HL-60 (cell line): ENCODE results near the gene MED26.

ENCODE experiments used
- POLR2AphosphoS5 ChIP-seq: IDR thresholded peaks from 2 replicates; pipeline ENCODE4 v1.6.1; 2012; ENCODE audit warnings: low read depth
- TF ChIP-seq, protein P1 (sequence below): IDR thresholded peaks from one replicate; pipeline ENCODE4 v1.5.1; 2011; ENCODE audit warnings: low read length, control low read depth, inconsistent platforms; ENCODE audit not compliant: insufficient read depth

DNA sequence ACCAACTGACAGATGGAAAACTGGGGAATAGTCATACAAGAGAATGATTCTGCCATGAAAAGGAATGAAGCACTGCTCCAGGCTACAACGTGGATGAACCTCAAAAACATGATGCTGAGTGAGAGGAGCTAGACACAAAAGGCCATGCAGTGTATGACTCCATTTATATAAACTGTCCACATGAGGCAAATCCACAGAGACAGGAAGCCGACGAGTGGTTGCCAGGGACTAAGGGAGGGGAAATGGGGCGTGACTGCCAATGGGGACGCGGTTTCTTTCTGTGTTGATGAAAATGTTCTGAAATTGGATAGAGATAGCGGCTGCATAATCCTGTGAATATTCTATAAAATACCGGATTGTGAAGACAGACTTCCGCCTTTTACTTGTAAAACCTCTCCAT is 21.7 kb upstream of the MED26 start:
- TF ChIP-seq POLR2AphosphoS5, result no peak
- TF ChIP-seq, protein P1, sequence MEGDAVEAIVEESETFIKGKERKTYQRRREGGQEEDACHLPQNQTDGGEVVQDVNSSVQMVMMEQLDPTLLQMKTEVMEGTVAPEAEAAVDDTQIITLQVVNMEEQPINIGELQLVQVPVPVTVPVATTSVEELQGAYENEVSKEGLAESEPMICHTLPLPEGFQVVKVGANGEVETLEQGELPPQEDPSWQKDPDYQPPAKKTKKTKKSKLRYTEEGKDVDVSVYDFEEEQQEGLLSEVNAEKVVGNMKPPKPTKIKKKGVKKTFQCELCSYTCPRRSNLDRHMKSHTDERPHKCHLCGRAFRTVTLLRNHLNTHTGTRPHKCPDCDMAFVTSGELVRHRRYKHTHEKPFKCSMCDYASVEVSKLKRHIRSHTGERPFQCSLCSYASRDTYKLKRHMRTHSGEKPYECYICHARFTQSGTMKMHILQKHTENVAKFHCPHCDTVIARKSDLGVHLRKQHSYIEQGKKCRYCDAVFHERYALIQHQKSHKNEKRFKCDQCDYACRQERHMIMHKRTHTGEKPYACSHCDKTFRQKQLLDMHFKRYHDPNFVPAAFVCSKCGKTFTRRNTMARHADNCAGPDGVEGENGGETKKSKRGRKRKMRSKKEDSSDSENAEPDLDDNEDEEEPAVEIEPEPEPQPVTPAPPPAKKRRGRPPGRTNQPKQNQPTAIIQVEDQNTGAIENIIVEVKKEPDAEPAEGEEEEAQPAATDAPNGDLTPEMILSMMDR, result no peak
